ENCODE results near the gene ATRIP. TPM values are rescaled to one million over a fixed set of nuclear protein-coding genes. Genes with fewer than 3 reads are reported as not detected.
"Not testable (repeated sequence)": the region's sequence is repeated elsewhere in the genome, so short reads cannot be mapped to it uniquely, and the experiment has no call there.

ATRIP gene
- polyA plus RNA-seq, 1 donor (not counting 4 experiments of a cell fraction or from before 2014, with no cell fraction given) = 9.7 TPM

DNA sequence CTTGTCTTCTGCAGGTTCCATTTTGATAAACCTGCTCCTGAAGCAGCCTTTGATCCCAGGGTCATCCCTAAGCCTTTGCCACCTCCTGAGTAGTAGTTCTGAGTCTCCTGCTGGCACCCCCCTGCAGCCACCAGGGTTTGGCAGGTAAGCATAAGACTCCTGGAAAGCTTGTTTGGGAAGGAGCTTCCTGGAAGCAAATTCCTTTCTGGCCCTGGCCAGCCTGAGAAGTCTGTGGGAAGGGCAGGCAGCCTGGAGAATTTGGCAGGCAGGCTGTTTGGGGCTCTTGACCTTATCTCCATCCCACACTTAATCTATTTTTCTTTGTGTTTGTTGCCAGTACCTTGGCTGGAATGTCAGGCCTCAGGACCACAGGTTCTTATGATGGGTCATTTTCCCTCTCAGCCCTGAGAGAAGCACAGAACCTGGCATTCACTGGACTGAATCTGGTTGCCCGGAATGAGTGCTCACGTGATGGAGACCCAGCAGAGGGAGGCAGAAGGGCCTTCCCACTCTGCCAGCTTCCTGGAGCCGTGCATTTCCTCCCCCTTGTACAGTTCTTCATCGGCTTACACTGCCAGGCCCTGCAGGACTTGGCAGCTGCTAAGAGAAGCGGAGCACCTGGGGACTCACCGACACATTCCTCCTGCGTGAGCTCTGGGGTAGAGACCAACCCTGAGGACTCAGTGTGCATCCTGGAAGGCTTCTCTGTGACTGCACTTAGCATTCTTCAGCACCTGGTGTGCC lies 13.4 kb downstream of the ATRIP start:
- no peaks in the 10 kb centered on the region for H4K20me1 ChIP-seq (ENCODE audit: control insufficient read depth, extremely low read depth, insufficient read depth, low read length)
- no peaks in the 10 kb centered on the region for H3K9me1 ChIP-seq (ENCODE audit: control insufficient read depth, extremely low read depth, insufficient read depth, low read length)
- TF ChIP-seq, protein P1, sequence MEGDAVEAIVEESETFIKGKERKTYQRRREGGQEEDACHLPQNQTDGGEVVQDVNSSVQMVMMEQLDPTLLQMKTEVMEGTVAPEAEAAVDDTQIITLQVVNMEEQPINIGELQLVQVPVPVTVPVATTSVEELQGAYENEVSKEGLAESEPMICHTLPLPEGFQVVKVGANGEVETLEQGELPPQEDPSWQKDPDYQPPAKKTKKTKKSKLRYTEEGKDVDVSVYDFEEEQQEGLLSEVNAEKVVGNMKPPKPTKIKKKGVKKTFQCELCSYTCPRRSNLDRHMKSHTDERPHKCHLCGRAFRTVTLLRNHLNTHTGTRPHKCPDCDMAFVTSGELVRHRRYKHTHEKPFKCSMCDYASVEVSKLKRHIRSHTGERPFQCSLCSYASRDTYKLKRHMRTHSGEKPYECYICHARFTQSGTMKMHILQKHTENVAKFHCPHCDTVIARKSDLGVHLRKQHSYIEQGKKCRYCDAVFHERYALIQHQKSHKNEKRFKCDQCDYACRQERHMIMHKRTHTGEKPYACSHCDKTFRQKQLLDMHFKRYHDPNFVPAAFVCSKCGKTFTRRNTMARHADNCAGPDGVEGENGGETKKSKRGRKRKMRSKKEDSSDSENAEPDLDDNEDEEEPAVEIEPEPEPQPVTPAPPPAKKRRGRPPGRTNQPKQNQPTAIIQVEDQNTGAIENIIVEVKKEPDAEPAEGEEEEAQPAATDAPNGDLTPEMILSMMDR (optimal IDR thresholded peaks at IDR 0.05 in 1 of 3, IDR thresholded peaks at IDR 0.05 in 1 of 3, conservative IDR thresholded peaks at IDR 0.05 in 1 of 3; ENCODE audit: extremely low read depth in 1 of 3, insufficient read depth in 2 of 3, low read length in 3 of 3) = no peak
- TF ChIP-seq EZH2 (IDR thresholded peaks at IDR 0.05; ENCODE audit: low read length) = no peak
- no peak overlapping the region for H2AFZ ChIP-seq (ENCODE audit: control insufficient read depth, low read length)
- H3K4me1 ChIP-seq (ENCODE audit: control insufficient read depth, extremely low read depth, insufficient read depth, low read length) = peaks cover 2% of the 10 kb centered on the region
- H3K27ac ChIP-seq (ENCODE audit: control insufficient read depth, insufficient read depth, low read length) = no peak overlapping the region
- DNase-seq (ENCODE audit: low read depth, low spot score) (no peak), FAIRE-seq (no peak)
- dilution Hi-C loops (cut with MboI; ENCODE audit: extremely low pct_ligation_motif_present, low sequenced_read_pairs) = no loop called here
- no peaks in the 10 kb centered on the region for H3K79me2 ChIP-seq (ENCODE audit: control insufficient read depth, insufficient read depth, low read length)
- H3K4me2 ChIP-seq (ENCODE audit: control insufficient read depth, extremely low read depth, insufficient read depth, low read depth, low read length) = no peak overlapping the region
- no peaks in the 10 kb centered on the region for H3K9me3 ChIP-seq (ENCODE audit: control insufficient read depth, low read depth, low read length)
- H3K9ac ChIP-seq (ENCODE audit: control insufficient read depth, extremely low read depth, insufficient read depth, low read length) = no peak overlapping the region
- H3K36me3 ChIP-seq (ENCODE audit: control insufficient read depth in 2 of 2, extremely low read depth in 1 of 2, insufficient read depth in 2 of 2, low read length in 2 of 2) = peaks cover 16 to 35% of the 10 kb centered on the region in 2 experiments
- no peak overlapping the region for H3K4me3 ChIP-seq (ENCODE audit: control insufficient read depth in 2 of 3, extremely low read depth in 1 of 3, insufficient read depth in 2 of 3, low read depth in 1 of 3, low read length in 3 of 3)
- no peaks in the 10 kb centered on the region for H3K27me3 ChIP-seq (ENCODE audit: control insufficient read depth, extremely low read depth, insufficient read depth, low read length)

DNA sequence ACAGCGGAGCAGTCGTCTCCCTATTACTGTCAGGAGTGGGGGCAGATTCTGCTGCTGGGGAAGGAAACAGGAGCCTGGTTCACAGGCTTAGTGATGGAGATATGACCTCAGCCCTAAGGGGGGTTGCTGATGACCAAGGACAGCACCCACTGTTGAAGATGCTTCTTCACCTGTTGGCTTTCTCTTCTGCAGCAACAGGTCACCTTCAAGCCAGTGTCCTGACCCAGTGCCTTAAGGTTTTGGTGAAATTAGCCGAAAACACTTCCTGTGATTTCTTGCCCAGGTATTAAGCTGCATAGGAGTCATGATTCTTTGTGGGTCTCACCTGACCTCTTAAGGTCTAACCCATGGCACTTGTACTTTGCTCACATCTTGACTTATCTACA lies 14.0 kb downstream of the ATRIP start:
- H3K9me3 ChIP-seq (ENCODE audit: control insufficient read depth, low read depth, low read length) = no peaks in the 10 kb centered on the region
- TF ChIP-seq EZH2 (IDR thresholded peaks at IDR 0.05; ENCODE audit: low read length) = no peak
- TF ChIP-seq, protein P1 (optimal IDR thresholded peaks at IDR 0.05 in 1 of 3, IDR thresholded peaks at IDR 0.05 in 1 of 3, conservative IDR thresholded peaks at IDR 0.05 in 1 of 3; ENCODE audit: extremely low read depth in 1 of 3, insufficient read depth in 2 of 3, low read length in 3 of 3) = no peak
- no peak overlapping the region for H3K4me2 ChIP-seq (ENCODE audit: control insufficient read depth, extremely low read depth, insufficient read depth, low read depth, low read length)
- no peak overlapping the region for H3K9ac ChIP-seq (ENCODE audit: control insufficient read depth, extremely low read depth, insufficient read depth, low read length)
- DNase-seq (ENCODE audit: low read depth, low spot score) = no peak
- no peak overlapping the region for H2AFZ ChIP-seq (ENCODE audit: control insufficient read depth, low read length)
- no peak overlapping the region for H3K27ac ChIP-seq (ENCODE audit: control insufficient read depth, insufficient read depth, low read length)
- H3K27me3 ChIP-seq (ENCODE audit: control insufficient read depth, extremely low read depth, insufficient read depth, low read length) = no peaks in the 10 kb centered on the region
- no peak overlapping the region for H3K4me3 ChIP-seq (ENCODE audit: control insufficient read depth in 2 of 3, extremely low read depth in 1 of 3, insufficient read depth in 2 of 3, low read depth in 1 of 3, low read length in 3 of 3)
- H4K20me1 ChIP-seq (ENCODE audit: control insufficient read depth, extremely low read depth, insufficient read depth, low read length) = no peaks in the 10 kb centered on the region
- no peak for FAIRE-seq
- peaks cover 16 to 33% of the 10 kb centered on the region in 2 experiments for H3K36me3 ChIP-seq (ENCODE audit: control insufficient read depth in 2 of 2, extremely low read depth in 1 of 2, insufficient read depth in 2 of 2, low read length in 2 of 2)
- H3K9me1 ChIP-seq (ENCODE audit: control insufficient read depth, extremely low read depth, insufficient read depth, low read length) = no peaks in the 10 kb centered on the region
- dilution Hi-C loops (cut with MboI; ENCODE audit: extremely low pct_ligation_motif_present, low sequenced_read_pairs) = no loop called here
- peaks cover 7% of the 10 kb centered on the region for H3K4me1 ChIP-seq (ENCODE audit: control insufficient read depth, extremely low read depth, insufficient read depth, low read length)
- no peaks in the 10 kb centered on the region for H3K79me2 ChIP-seq (ENCODE audit: control insufficient read depth, insufficient read depth, low read length)

DNA sequence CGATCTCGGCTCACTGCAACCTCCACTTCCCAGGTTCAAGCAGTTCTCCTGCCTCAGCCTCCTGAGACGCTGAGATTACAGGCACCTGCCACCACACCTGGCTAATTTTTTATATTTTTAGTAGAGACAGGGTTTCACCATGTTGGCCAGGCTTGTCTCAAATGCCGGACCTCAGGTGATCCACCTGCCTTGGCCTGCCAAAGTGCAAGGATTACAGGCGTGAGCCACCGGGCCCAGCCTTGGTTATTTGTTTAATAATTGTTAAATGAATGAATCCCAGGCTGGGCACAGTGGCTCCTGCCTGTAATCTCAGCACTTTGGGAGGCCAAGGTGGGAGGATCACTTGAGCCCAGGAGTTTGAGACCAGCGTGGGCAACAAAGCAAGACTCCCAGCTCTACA lies 15.2 kb downstream of the ATRIP start:
- H3K4me3 ChIP-seq (ENCODE audit: control insufficient read depth in 2 of 3, extremely low read depth in 1 of 3, insufficient read depth in 2 of 3, low read depth in 1 of 3, low read length in 3 of 3); H3K27ac ChIP-seq (ENCODE audit: control insufficient read depth, insufficient read depth, low read length); H3K9me3 ChIP-seq (ENCODE audit: control insufficient read depth, low read depth, low read length); FAIRE-seq; H3K4me2 ChIP-seq (ENCODE audit: control insufficient read depth, extremely low read depth, insufficient read depth, low read depth, low read length); DNase-seq (ENCODE audit: low read depth, low spot score); H3K9me1 ChIP-seq (ENCODE audit: control insufficient read depth, extremely low read depth, insufficient read depth, low read length); H3K9ac ChIP-seq (ENCODE audit: control insufficient read depth, extremely low read depth, insufficient read depth, low read length); dilution Hi-C loops (cut with MboI; ENCODE audit: extremely low pct_ligation_motif_present, low sequenced_read_pairs); H4K20me1 ChIP-seq (ENCODE audit: control insufficient read depth, extremely low read depth, insufficient read depth, low read length); H2AFZ ChIP-seq (ENCODE audit: control insufficient read depth, low read length); H3K79me2 ChIP-seq (ENCODE audit: control insufficient read depth, insufficient read depth, low read length); H3K27me3 ChIP-seq (ENCODE audit: control insufficient read depth, extremely low read depth, insufficient read depth, low read length): not testable (repeated sequence)
- Histone ChIP-seq H3K36me3 (ENCODE audit: control insufficient read depth in 2 of 2, extremely low read depth in 1 of 2, insufficient read depth in 2 of 2, low read length in 2 of 2) (peaks cover 14 to 32% of the 10 kb centered on the region in 2 experiments), H3K4me1 (ENCODE audit: control insufficient read depth, extremely low read depth, insufficient read depth, low read length) (peaks cover 19% of the 10 kb centered on the region)
